ENCODE results near the gene RADIL.
"Not testable (repeated sequence)": the region's sequence is repeated elsewhere in the genome, so short reads cannot be mapped to it uniquely, and the experiment has no call there.

RADIL gene

GRCh38 chr7:4794591-4795350 is 88.7 kb downstream of the RADIL start:
- H3K27ac ChIP-seq (ENCODE audit: extremely low read depth, low read depth, low read length), result no peak overlapping the region
- H3K4me3 ChIP-seq (ENCODE audit: low read depth, low read length), result no peak overlapping the region
- no peaks in the 10 kb centered on the region; the same call in 1 of the 2 replicates for H3K4me1 ChIP-seq (ENCODE audit: control insufficient read depth, insufficient read depth, low read length)
- peaks cover 0 to 24% of the 10 kb centered on the region in 2 experiments; a peak in 1 of 3 replicates for H3K36me3 ChIP-seq (ENCODE audit: control insufficient read depth in 2 of 2, insufficient read depth in 1 of 2, low read length in 2 of 2)
- H3K9me3 ChIP-seq (ENCODE audit: control insufficient read depth, insufficient read depth, low read depth, low read length), result no peaks in the 10 kb centered on the region
- POLR2A ChIA-PET, result interaction anchor here (0.6 kb wide), 1 partner anchor 32 kb away, joined by 3 read pairs; no protein-coding TSS in a partner anchor
- TF ChIP-seq BCL6B (tag by site-specific recombination; IDR thresholded peaks at IDR 0.05) (no peak), ZNF37A (tag by site-specific recombination; IDR thresholded peaks at IDR 0.05) (no peak), GFI1B (tag by site-specific recombination; IDR thresholded peaks at IDR 0.05) (no peak), ZNF26 (tag by site-specific recombination; IDR thresholded peaks at IDR 0.05) (no peak), ZNF280D (tag by site-specific recombination; IDR thresholded peaks at IDR 0.05) (no peak), ZNF266 (tag by site-specific recombination; IDR thresholded peaks at IDR 0.05; ENCODE audit: low read depth) (no peak), ZNF530 (tag by site-specific recombination; IDR thresholded peaks at IDR 0.05; ENCODE audit: low read depth) (no peak), ZNF473 (tag by site-specific recombination; IDR thresholded peaks at IDR 0.05) (no peak), ZNF776 (tag by site-specific recombination; IDR thresholded peaks at IDR 0.05; ENCODE audit: borderline replicate concordance) (no peak), ZNF121 (tag by site-specific recombination; IDR thresholded peaks at IDR 0.05) (no peak), ZNF529 (tag by site-specific recombination; IDR thresholded peaks at IDR 0.05; ENCODE audit: insufficient replicate concordance) (no peak), ZNF585B (tag by site-specific recombination; IDR thresholded peaks at IDR 0.05) (no peak), ZNF449 (tag by site-specific recombination; IDR thresholded peaks at IDR 0.05) (no peak), ZEB2 (tag by site-specific recombination; IDR thresholded peaks at IDR 0.05) (no peak), ZNF221 (tag by site-specific recombination; IDR thresholded peaks at IDR 0.05; ENCODE audit: borderline replicate concordance) (no peak), ZNF792 (tag by site-specific recombination; IDR thresholded peaks at IDR 0.05) (no peak), RBAK (tag by site-specific recombination; IDR thresholded peaks at IDR 0.05) (no peak), TRIM28 (IDR thresholded peaks at IDR 0.05; ENCODE audit: borderline replicate concordance, low read length) (no peak)
- CTCF ChIA-PET, result interaction anchor here (0.6 to 1.9 kb wide), 4 partner anchors 12 to 391 kb away, joined by 3 to 5 read pairs (median 4); partner anchors contain the start of gene RADIL

- H3K9me3 ChIP-seq (ENCODE audit: control insufficient read depth, insufficient read depth, low read depth, low read length); H3K4me1 ChIP-seq (ENCODE audit: control insufficient read depth, insufficient read depth, low read length); H3K27ac ChIP-seq (ENCODE audit: extremely low read depth, low read depth, low read length); POLR2A ChIA-PET; H3K4me3 ChIP-seq (ENCODE audit: low read depth, low read length): not testable (repeated sequence)
- CTCF ChIA-PET, result interaction anchor here (1.1 kb wide), 1 partner anchor 90 kb away, joined by 3 read pairs; the partner anchor contains the start of gene RADIL
- H3K36me3 ChIP-seq (ENCODE audit: control insufficient read depth in 2 of 2, insufficient read depth in 1 of 2, low read length in 2 of 2), result peaks cover 0 to 24% of the 10 kb centered on the region in 2 experiments; a peak in 1 of 3 replicates
Observed at GRCh38 chr7:4794171-4794570, 89.3 kb downstream of the RADIL start.

- peaks cover 0 to 28% of the 10 kb centered on the region in 2 experiments; a peak in 1 of 3 replicates for H3K36me3 ChIP-seq (ENCODE audit: control insufficient read depth in 2 of 2, insufficient read depth in 1 of 2, low read length in 2 of 2)
- H3K4me1 ChIP-seq (ENCODE audit: control insufficient read depth, insufficient read depth, low read length); H3K4me3 ChIP-seq (ENCODE audit: low read depth, low read length); H3K9me3 ChIP-seq (ENCODE audit: control insufficient read depth, insufficient read depth, low read depth, low read length); POLR2A ChIA-PET; H3K27ac ChIP-seq (ENCODE audit: extremely low read depth, low read depth, low read length): not testable (repeated sequence)
- CTCF ChIA-PET, result interaction anchor here (1.1 to 1.4 kb wide), 2 partner anchors 90 to 180 kb away, joined by 3 read pairs; partner anchors contain the start of gene RADIL
Observed at GRCh38 chr7:4793385-4793993, 90.0 kb downstream of the RADIL start.
